ENCODE results near the gene SPRED2. TPM values are rescaled to one million over a fixed set of nuclear protein-coding genes. Genes with fewer than 3 reads are reported as not detected.

The SPRED2 gene
- total RNA-seq, 1 donor from 2014 or later, result 56.9 TPM

GRCh38 chr2:65465124-65465523 lies 32.7 kb upstream of the SPRED2 start:
- no peak for DNase-seq
- Histone ChIP-seq H3K27me3 (no peaks in the 10 kb centered on the region), H3K36me3 (no peaks in the 10 kb centered on the region), H3K4me3 (no peak overlapping the region), H3K27ac (no peak overlapping the region), H3K9me3 (no peaks in the 10 kb centered on the region), H3K4me1 (no peaks in the 10 kb centered on the region)
- TF ChIP-seq CTCF (IDR thresholded peaks at IDR 0.05), result no peak
- intact Hi-C loops (cut with DNase I), result no loop called here
- no peak for ATAC-seq

DNA sequence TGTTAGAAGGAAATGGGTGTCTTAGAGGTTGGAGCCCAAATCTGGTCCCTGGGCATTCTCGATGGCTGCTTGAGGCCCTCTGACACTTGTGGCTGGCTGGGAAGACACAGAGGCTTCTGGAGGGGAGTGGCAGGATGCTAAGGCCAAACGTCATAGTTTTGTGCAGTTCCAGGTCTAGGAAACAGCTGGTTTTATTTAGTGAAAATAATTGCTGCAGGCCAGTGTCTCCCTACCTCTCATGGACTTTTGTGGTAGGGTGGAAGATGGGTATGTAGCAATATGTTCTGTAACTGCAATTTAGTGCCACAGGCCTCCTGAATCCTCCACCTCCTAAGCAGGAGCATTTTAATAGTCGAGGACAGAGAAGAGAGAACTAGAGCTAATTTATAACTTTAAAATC lies 32.2 kb upstream of the SPRED2 start:
- no peaks in the 10 kb centered on the region for H3K36me3 ChIP-seq
- DNase-seq (no peak), ATAC-seq (no peak)
- no peak overlapping the region for H3K27ac ChIP-seq
- intact Hi-C loops (cut with DNase I), result no loop called here
- no peaks in the 10 kb centered on the region for H3K4me1 ChIP-seq
- no peak for TF ChIP-seq CTCF (IDR thresholded peaks at IDR 0.05)
- no peaks in the 10 kb centered on the region for H3K9me3 ChIP-seq
- H3K27me3 ChIP-seq, result no peaks in the 10 kb centered on the region
- no peak overlapping the region for H3K4me3 ChIP-seq

GRCh38 chr2:65458999-65459398 lies 26.6 kb upstream of the SPRED2 start:
- ATAC-seq (no peak), DNase-seq (no peak)
- no peak overlapping the region for H3K4me3 ChIP-seq
- no peak overlapping the region for H3K27ac ChIP-seq
- intact Hi-C loops (cut with DNase I), result no loop called here
- H3K4me1 ChIP-seq, result no peaks in the 10 kb centered on the region
- H3K36me3 ChIP-seq, result no peaks in the 10 kb centered on the region
- no peak for TF ChIP-seq CTCF (IDR thresholded peaks at IDR 0.05)
- no peaks in the 10 kb centered on the region for H3K27me3 ChIP-seq
- H3K9me3 ChIP-seq, result no peaks in the 10 kb centered on the region

GRCh38 chr2:65456886-65457285 lies 24.5 kb upstream of the SPRED2 start:
- TF ChIP-seq CTCF (IDR thresholded peaks at IDR 0.05), result no peak

GRCh38 chr2:65456064-65456463 lies 23.7 kb upstream of the SPRED2 start:
- intact Hi-C loops (cut with DNase I), result no loop called here
- no peaks in the 10 kb centered on the region for H3K27me3 ChIP-seq
- no peaks in the 10 kb centered on the region for H3K9me3 ChIP-seq
- no peak for DNase-seq
- H3K36me3 ChIP-seq, result no peaks in the 10 kb centered on the region
- H3K4me3 ChIP-seq, result no peak overlapping the region
- no peaks in the 10 kb centered on the region for H3K4me1 ChIP-seq
- no peak overlapping the region for H3K27ac ChIP-seq
- no peak for ATAC-seq
- TF ChIP-seq CTCF (IDR thresholded peaks at IDR 0.05), result no peak

More at GRCh38 chr2:65456886-65457285, 24.5 kb upstream of the SPRED2 start:
- no peak overlapping the region for H3K27ac ChIP-seq
- no peaks in the 10 kb centered on the region for H3K27me3 ChIP-seq
- H3K9me3 ChIP-seq, result no peaks in the 10 kb centered on the region
- ATAC-seq (no peak), DNase-seq (no peak)
- H3K36me3 ChIP-seq, result no peaks in the 10 kb centered on the region
- H3K4me3 ChIP-seq, result no peak overlapping the region
- H3K4me1 ChIP-seq, result no peaks in the 10 kb centered on the region
- intact Hi-C loops (cut with DNase I), result no loop called here

GRCh38 chr2:65453916-65454315 lies 21.5 kb upstream of the SPRED2 start:
- ATAC-seq (peak; percentile 66), DNase-seq (no peak)
- no peaks in the 10 kb centered on the region for H3K36me3 ChIP-seq
- no peak for TF ChIP-seq CTCF (IDR thresholded peaks at IDR 0.05)
- no peaks in the 10 kb centered on the region for H3K9me3 ChIP-seq
- H3K27me3 ChIP-seq, result no peaks in the 10 kb centered on the region
- H3K4me3 ChIP-seq, result no peak overlapping the region
- no peak overlapping the region for H3K27ac ChIP-seq
- intact Hi-C loops (cut with DNase I), result no loop called here
- no peaks in the 10 kb centered on the region for H3K4me1 ChIP-seq

All from upper lobe of right lung (tissue), 1 donor.